Activated CD4-positive, alpha-beta T cell treated with anti-CD3 and anti-CD28 coated beads, Interleukin-2, amount 10 ng/mL, durations not matched to agents 24 days and 14 days (primary cell): ENCODE measurements around the gene ATG2A. TPM values are rescaled to one million over a fixed set of nuclear protein-coding genes. Genes with fewer than 3 reads are reported as not detected.

Experiments used
- DNase-seq: peaks from one replicate; pipeline ENCODE4 v3.0.0; 2022
- H3K27ac Mint-ChIP-seq: one replicate; pipeline ENCODE4 v1.8.0; 2022; ENCODE audit warnings: mild to moderate bottlenecking, mixed read lengths
- H3K27me3 Mint-ChIP-seq: one replicate; pipeline ENCODE4 v1.8.0; 2022; ENCODE audit warnings: mixed read lengths
- H3K36me3 Mint-ChIP-seq: one replicate; pipeline ENCODE4 v1.8.0; 2022; ENCODE audit warnings: low read depth, mild to moderate bottlenecking, mixed read lengths
- H3K4me1 Mint-ChIP-seq: one replicate; pipeline ENCODE4 v1.8.0; 2021; ENCODE audit warnings: mixed read lengths
- H3K4me3 Mint-ChIP-seq: one replicate; pipeline ENCODE4 v1.8.0; 2022; ENCODE audit warnings: mild to moderate bottlenecking, moderate library complexity, mixed read lengths
- H3K9me3 Mint-ChIP-seq: one replicate; pipeline ENCODE4 v1.8.0; 2021; ENCODE audit warnings: mixed read lengths
- intact Hi-C: fragments of 100-400 bp; cut with micrococcal nuclease; formaldehyde crosslinking; loops from one replicate; pipeline ENCODE4 v1.15.1; 2023
- total RNA-seq: library from RNA; stranded (reverse); gene quantifications from 2 replicates; pipeline ENCODE4 v1.2.3, GENCODE V29; 2022

The ATG2A gene
- total RNA-seq, 1 donor from 2014 or later = 22.5 TPM

DNA sequence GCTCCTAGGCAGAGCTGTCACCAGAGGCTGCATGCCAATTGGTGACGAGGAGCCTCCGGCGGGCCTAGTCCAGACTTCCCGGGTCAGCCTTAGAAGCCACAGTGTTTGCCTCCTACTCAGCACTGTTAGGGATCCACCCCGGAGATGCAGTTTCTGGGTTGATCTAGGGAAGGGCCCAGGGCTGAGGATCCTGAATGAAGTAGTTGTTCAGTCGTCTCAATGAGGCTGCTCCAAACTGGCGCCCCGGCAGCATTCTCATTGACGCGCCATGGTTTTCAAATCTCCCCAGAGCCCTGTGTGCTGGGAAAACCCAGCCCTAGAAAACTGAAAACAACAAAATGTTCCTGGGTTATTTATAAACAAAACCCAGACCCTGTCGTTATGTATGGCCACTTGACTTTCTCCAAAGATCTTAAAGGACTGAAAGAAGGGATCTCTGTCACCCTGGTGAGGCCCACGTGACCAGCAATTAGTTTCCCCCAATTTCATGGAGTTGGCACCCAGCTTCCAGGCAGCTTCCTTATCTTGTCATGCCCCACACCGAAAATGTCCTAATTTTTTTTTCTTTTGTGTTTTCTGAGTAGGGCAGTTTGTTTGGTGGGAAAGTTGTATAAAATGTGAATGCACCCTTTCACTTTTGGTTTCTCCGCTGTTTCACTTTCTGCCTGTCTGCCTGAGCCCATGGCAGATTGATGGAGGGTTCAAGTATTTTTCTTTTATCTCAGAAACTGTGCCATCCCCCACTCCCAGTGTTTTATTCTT is 36.6 kb downstream of the ATG2A start:
- Mint-ChIP-seq H3K9me3 (no peaks in the 10 kb centered on the region), H3K27ac (peak overlapping the region; percentile 97), H3K4me1 (peaks cover 54% of the 10 kb centered on the region), H3K27me3 (no peaks in the 10 kb centered on the region), H3K36me3 (peaks cover 19% of the 10 kb centered on the region), H3K4me3 (peak overlapping the region; percentile 100)
- intact Hi-C loops = no loop called here
- peak; percentile 85 for DNase-seq

DNA sequence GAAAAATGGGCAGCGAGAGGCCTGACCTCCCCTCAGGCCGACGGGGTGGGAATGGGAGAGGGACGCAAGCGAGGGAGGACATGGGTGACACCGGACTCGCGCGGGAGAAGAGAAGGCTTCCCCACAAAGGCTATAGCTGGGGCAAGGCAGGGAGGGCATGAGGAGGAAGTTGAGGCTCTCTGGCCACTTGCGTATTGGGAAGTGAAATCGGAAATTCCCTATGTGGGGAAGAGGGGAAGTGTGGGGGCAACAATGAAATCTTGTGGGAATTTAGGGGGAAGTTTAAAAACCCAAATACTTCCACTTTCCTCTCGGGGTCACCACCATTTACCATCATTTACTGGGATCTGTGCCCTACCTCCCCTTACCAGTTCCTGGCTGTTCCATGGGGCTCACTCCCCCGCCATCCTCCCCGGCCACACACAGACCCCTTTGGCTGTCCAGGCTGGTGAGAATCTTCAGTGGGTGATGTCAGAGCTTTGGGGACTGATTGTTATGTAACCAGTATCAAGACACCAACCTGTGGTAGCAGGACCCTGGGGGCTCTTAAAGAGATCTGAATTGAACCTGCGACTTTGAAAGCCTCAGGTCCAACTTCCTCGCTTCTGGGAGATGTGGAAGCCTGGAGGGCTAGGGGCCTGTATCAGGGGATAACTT is 37.6 kb downstream of the ATG2A start:
- H3K27me3 Mint-ChIP-seq = no peaks in the 10 kb centered on the region
- H3K4me3 Mint-ChIP-seq = peak overlapping the region; percentile 100
- H3K36me3 Mint-ChIP-seq = peaks cover 30% of the 10 kb centered on the region
- H3K27ac Mint-ChIP-seq = peak overlapping the region; percentile 97
- H3K4me1 Mint-ChIP-seq = peaks cover 58% of the 10 kb centered on the region
- H3K9me3 Mint-ChIP-seq = no peaks in the 10 kb centered on the region
- intact Hi-C loops = loop anchor here (2.0 kb wide), 3 partner anchors 29 to 45 kb away; partner anchors contain the start of genes ATG2A and PPP2R5B
- peak; percentile 71 for DNase-seq

DNA sequence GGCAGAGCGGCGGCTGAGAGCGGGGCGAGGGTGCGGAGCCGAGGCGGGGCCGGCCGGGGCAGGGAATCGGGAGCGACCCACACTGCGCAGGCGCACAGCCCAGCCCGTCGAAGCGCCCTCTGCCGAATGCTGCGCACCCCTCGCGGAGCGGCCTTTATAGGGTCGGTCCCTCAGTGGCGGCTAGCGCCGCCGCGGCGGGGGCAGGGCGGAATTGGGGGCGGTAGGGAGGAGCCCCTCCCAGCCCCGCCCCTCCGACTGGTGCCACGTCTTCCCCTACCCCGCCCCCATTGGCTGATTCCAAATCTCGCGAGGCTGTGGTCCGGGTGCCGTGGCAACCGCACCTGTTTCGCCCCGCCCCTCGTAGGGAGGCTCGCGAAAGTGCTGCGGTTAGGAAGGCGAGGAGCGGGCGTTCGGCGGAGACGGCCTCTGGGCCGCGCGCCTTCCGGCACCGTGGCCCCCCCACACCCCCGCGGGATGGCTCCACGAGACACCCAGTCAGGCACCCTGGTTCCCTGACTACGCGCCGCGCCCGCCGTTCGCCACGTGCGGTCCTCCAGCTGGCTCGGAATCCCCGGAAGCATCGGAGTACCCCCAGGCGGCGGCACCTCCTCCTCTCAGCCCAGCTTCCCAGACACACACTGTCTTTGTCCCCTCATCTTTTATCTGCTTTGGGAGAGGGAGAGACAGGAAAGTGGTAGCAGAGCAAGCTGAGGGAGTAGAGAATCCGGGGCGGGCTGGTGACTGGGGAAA is 38.3 kb downstream of the ATG2A start, which contains the start of gene EHD1:
Gene EHD1 (minus strand): TSS at position 128 of the 750 bp plus-strand sequence. CDS start 157 bp downstream, outside the sequence.
- H3K27ac Mint-ChIP-seq = peak within 1 kb of the TSS; percentile 97
- peaks cover 33% of the 10 kb centered on the region for H3K36me3 Mint-ChIP-seq
- peak; percentile 100 for DNase-seq
- peak within 1 kb of the TSS; percentile 100 for H3K4me3 Mint-ChIP-seq
- no peaks in the 10 kb centered on the region for H3K27me3 Mint-ChIP-seq
- H3K9me3 Mint-ChIP-seq = no peaks in the 10 kb centered on the region
- H3K4me1 Mint-ChIP-seq = peaks cover 58% of the 10 kb centered on the region
- intact Hi-C loops = loop anchor here (1.0 to 2.0 kb wide), 6 partner anchors 10 to 46 kb away; partner anchors contain the start of genes ATG2A and PPP2R5B

DNA sequence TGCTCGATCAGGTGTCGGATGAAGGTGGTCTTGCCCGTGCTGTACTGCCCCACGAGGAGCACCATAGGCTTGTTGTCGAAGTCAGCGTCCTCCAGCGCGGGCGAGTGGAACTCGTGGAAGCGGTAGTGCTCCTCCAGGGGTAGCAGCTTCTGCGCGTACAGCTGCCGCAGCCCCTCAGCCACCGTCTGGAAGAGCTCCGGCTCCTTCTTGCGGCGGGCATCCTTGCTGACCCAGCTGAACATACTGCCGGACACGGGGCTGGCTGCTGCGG is 38.9 kb downstream of the ATG2A start:
- Mint-ChIP-seq H3K9me3 (no peaks in the 10 kb centered on the region), H3K4me3 (peak overlapping the region; percentile 100), H3K27me3 (no peaks in the 10 kb centered on the region), H3K27ac (peak overlapping the region; percentile 86), H3K4me1 (peaks cover 61% of the 10 kb centered on the region), H3K36me3 (peaks cover 36% of the 10 kb centered on the region)
- DNase-seq = no peak
- intact Hi-C loops = loop anchor here (1.0 to 2.0 kb wide), 6 partner anchors 10 to 47 kb away; partner anchors contain the start of genes ATG2A and PPP2R5B

DNA sequence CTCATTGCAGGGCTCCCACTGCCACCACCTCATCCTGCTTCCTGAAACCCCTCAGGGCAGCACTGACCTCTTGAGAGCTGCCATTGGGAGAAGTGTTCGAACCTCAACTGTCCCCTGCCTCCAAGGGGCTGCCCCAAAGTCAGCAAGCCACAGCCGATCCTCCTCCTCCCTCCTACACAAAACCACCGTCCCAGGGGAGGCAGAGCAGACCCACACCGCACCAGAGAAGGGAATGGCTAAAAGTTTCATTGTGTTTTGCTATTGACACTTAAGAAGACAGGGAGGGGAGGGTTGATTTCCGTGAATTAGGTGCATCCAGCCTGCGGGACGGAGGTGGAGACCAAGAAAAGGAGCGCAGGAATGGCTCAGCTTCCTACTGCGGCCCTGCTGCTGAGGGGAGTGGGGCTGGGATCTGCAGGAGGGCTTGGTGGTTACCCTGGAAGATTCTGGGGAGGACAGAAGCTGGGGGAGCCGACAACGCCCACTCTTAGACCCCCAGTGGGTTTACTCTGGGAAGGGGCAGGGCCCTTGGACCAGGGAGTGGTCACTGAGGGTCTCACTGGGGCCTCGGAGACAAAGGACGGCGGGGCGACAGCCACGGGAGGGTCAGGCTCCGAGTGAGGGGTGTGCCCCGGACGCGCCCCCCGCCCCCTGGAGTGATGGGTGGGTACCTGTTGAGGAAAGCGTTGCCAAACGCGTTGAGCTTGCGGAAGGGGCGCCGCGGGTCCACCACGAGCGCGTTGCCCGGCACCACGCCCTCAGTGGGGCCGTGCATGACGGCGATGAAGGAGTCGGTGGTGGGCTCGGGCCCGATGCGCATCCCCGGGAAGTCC is 39.4 kb downstream of the ATG2A start:
- peak overlapping the region; percentile 86 for H3K27ac Mint-ChIP-seq
- H3K4me1 Mint-ChIP-seq = peaks cover 66% of the 10 kb centered on the region
- no peaks in the 10 kb centered on the region for H3K27me3 Mint-ChIP-seq
- H3K9me3 Mint-ChIP-seq = no peaks in the 10 kb centered on the region
- H3K36me3 Mint-ChIP-seq = peaks cover 42% of the 10 kb centered on the region
- DNase-seq = peak; percentile 78
- intact Hi-C loops = loop anchor here (1.0 to 2.0 kb wide), 6 partner anchors 11 to 47 kb away; partner anchors contain the start of genes ATG2A and PPP2R5B
- peak overlapping the region; percentile 100 for H3K4me3 Mint-ChIP-seq

DNA sequence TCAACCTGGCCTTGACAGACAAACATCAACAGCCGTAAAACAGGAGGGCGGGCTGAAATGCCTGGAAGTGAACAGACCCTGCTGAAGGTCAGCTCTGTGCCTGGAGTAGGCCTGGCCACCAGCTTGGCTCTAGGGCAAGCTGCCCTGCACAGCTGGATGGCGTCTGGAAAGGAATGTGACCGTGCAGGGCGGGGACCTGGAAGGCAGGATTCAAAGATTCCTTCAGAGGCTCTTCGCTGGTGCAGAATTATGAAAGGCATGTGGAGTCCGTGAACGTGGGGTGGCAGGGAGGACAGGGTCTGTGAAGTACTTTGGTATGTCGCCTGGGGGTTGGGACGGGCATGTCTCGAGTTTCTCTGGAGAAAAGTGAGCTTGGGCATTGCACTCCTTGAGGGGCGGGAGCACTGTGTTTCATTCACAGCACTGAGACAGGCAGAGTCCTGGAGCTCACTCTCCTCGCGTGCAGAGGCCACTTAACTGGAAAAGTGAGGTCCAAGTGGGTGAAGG is 40.1 kb downstream of the ATG2A start:
- intact Hi-C loops = no loop called here
- Mint-ChIP-seq H3K4me3 (peak overlapping the region; percentile 100), H3K27ac (peak overlapping the region; percentile 86), H3K4me1 (peaks cover 69% of the 10 kb centered on the region), H3K27me3 (no peaks in the 10 kb centered on the region), H3K36me3 (peaks cover 46% of the 10 kb centered on the region), H3K9me3 (no peaks in the 10 kb centered on the region)
- peak; percentile 71 for DNase-seq

DNA sequence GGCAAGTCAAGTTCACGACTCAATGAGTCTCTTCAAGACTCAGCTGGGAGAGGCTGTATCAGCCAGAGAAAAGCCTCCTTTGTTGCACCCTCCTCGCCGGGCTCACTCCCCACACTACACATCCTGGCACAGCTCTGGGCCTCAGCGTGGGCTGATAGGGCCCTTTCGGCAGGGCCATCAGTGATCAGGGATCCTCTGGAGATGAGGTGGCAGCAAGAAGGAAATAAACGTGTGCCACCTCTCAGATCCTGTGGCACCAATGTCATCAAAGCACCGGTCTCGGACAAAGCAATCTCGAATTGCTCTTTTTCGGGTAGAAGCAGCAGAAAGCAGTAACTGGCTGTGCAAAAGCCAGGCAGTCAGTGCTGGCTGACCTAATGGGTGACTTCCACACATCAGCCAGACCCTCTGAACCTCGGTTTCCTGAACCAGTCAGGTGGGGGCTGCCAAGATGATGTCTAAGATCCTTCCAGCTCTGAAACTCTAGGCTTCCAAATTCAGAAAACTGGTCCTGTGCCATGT is 40.7 kb downstream of the ATG2A start:
- Mint-ChIP-seq H3K9me3 (no peaks in the 10 kb centered on the region), H3K36me3 (peaks cover 52% of the 10 kb centered on the region), H3K27ac (peak overlapping the region; percentile 86), H3K4me3 (peak overlapping the region; percentile 100), H3K4me1 (peaks cover 75% of the 10 kb centered on the region), H3K27me3 (no peaks in the 10 kb centered on the region)
- intact Hi-C loops = no loop called here
- DNase-seq = peak; percentile 80

DNA sequence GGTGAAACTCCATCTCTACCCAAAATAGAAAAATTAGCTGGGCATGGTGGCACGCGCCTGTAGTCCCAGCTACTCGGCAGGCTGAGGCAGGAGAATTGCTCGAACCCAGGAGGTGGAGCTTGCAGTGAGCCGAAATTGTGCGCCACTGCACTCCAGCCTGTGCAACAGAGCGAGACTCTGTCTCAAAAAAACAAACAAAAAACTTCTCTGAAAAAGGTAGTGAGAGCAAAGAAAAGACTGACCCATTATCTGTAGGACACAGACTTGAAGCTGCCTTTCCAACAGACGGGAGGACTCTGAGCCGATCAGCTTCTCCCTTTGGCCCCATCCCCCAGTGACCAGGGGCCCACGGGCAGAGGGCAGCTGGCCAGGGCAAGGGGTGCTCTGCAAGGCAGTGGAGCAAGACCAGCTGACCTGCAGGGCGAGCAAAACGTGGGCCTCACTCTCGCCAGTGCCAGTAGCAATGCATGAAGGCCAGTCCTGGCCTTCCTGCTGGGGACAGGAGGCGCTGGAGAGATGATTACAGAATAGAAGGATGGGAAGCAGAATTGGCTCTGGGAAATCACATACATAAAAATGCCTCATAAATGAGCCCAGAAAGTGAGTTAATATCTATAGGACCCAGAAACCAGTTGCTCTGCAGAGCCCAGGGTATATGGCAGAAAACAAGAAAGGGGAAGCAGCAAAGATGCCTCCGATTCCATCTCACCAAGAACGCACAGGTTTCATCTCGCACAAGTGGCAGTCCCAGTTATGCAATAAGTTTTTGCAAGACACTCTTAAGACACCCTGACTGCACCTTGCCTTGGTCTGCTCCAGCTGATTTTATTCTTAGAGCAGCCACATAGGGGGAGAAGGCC is 41.4 kb downstream of the ATG2A start:
- peak overlapping the region; percentile 67 for H3K27ac Mint-ChIP-seq
- peaks cover 71% of the 10 kb centered on the region for H3K4me1 Mint-ChIP-seq
- peak overlapping the region; percentile 100 for H3K4me3 Mint-ChIP-seq
- intact Hi-C loops = no loop called here
- H3K27me3 Mint-ChIP-seq = no peaks in the 10 kb centered on the region
- H3K9me3 Mint-ChIP-seq = no peaks in the 10 kb centered on the region
- no peak for DNase-seq
- H3K36me3 Mint-ChIP-seq = peaks cover 54% of the 10 kb centered on the region

DNA sequence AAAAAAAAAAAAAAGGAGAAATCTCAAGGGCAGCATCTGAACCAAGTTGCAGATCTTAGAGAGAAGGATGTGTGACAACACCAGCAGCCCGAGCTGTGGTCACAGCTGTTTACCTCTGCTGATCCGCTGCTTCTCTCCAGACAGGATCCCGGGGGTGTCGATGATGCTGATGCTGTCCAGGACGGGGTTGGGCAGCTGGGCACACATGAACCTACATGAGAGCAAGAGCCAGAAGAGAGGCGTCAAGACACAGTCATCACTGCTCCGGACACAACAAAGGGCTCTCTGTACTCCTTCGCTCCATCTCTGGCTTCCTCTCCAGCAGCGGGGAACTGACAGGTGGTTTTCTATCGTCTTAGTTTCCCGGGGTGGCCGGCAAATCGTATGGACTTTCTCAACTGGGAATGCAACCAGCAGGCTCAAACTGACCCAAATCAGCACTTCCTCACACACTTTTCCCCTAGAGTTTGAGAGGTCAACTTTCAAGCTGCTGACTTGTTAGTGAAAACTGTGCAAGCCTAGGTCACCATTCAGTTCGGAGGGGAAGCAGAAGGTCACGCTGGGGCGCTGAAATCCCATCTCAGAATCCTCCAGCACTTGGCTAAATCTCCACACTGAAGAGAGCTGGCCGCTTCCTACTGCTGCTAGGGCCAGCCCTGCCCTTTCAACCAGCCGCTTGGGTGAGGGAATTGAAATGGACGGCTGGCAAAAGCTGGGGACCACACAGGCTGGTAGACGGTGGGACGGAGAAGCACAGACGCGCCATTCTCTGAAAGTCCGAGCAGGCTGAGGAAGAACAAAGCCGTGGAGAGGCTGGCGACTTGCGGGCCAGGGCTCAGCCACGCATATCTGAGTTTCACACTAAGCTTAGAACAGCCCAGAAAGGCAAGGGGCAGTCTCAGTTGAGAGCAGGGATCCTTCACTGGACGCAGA is 42.4 kb downstream of the ATG2A start:
- DNase-seq = no peak
- Mint-ChIP-seq H3K4me1 (peaks cover 71% of the 10 kb centered on the region), H3K27ac (peak overlapping the region; percentile 53)

DNA sequence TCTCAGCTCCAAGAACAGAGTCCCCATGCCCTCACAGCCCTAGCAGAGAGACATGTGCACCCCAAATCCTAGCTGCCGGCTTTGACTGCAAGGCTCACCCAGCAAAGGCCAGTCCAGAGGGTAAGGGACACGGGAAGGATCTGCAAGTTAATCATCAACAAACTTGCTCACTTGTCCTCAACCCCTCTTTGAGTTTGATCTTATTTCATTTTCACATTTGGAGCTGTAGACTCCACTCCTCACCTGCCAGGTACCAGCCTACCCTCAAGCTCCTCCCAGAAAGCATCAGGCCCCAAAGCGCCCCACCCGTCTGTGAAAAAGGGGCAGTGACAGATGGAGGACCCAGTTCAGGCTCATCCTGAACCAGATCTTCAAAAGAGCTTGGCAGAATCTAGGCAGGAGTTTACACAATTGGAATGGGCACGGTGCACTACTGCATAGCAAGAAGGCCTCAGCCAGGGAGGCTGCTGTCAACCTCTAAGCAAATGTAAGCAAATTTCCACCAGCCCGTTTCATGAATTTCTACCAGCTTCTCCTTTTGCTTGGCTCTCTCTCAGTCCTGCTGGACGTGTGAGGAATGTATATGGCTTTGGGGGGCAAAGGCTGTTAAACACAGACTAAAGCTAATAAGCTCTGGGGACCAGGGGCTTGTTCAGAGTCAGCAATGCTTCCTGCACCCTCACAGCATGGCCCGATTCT is 44.1 kb downstream of the ATG2A start:
- Mint-ChIP-seq H3K4me3 (peak overlapping the region; percentile 1), H3K27me3 (no peaks in the 10 kb centered on the region), H3K36me3 (peaks cover 69% of the 10 kb centered on the region), H3K27ac (peak overlapping the region; percentile 7), H3K9me3 (no peaks in the 10 kb centered on the region), H3K4me1 (peaks cover 80% of the 10 kb centered on the region)
- intact Hi-C loops = no loop called here
- DNase-seq = no peak

More for the DNA sequence above, 42.4 kb downstream of the ATG2A start:
- no peaks in the 10 kb centered on the region for H3K9me3 Mint-ChIP-seq
- H3K36me3 Mint-ChIP-seq = peaks cover 57% of the 10 kb centered on the region
- intact Hi-C loops = no loop called here
- no peaks in the 10 kb centered on the region for H3K27me3 Mint-ChIP-seq
- H3K4me3 Mint-ChIP-seq = peak overlapping the region; percentile 100

DNA sequence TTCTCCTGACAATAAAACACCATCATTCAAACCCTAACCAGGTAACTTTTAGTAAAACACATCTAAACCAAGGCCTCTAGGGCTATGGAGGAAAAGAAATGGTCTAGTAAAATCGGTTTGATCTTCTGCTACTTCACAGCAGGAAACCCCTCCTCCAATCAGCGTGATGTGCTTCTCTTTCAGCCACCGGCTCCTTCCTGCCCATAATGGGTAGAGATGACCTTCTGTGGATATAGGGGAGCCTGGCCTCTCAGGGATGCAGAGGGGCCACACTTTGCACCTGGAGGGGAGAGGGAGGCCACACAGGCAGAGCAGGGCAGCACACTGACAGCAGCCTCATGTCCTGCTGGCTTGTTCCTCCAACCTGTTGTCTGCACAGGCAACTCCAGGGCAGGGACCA is 45.5 kb downstream of the ATG2A start:
- intact Hi-C loops = no loop called here
- Mint-ChIP-seq H3K4me3 (peak overlapping the region; percentile 61), H3K4me1 (peaks cover 74% of the 10 kb centered on the region), H3K36me3 (peaks cover 64% of the 10 kb centered on the region), H3K27ac (peak overlapping the region; percentile 61), H3K9me3 (no peaks in the 10 kb centered on the region), H3K27me3 (no peaks in the 10 kb centered on the region)
- DNase-seq = no peak
